HG02642 (cell line): ENCODE results near the gene UTY.

ENCODE experiments used
- ATAC-seq: cut with Tn5 transposase; IDR thresholded peaks from one replicate; pipeline ENCODE4 v1.9.1; 2021; ENCODE audit warnings: mild to moderate bottlenecking; ENCODE audit not compliant: unreplicated experiment, poor library complexity

The UTY gene

GRCh38 chrY:13479828-13480227 is at the start of gene UTY:
UTY (minus strand) TSS chrY:13480033; CDS start chrY:13479665, 368 bp downstream.
- ATAC-seq, result peak; percentile 98

GRCh38 chrY:13520474-13520873 is 40.6 kb upstream of the UTY start:
- no peak for ATAC-seq

GRCh38 chrY:13501215-13501614 is 21.4 kb upstream of the UTY start:
- ATAC-seq, result no peak

- no peak for ATAC-seq
These were observed 13.9 kb upstream of the UTY start for GRCh38 chrY:13493737-13494136.

- ATAC-seq, result no peak
These were observed 12.6 kb upstream of the UTY start for GRCh38 chrY:13492408-13492807.

- no peak for ATAC-seq
These were observed 8.9 kb upstream of the UTY start for GRCh38 chrY:13488738-13489137.

- ATAC-seq, result peak; percentile 49
These were observed 617 bp downstream of the UTY start for GRCh38 chrY:13479121-13479711.

- ATAC-seq, result no peak
These were observed 1.6 kb downstream of the UTY start for GRCh38 chrY:13478126-13478785.

- no peak for ATAC-seq
These were observed 4.8 kb downstream of the UTY start for GRCh38 chrY:13474997-13475396.

GRCh38 chrY:13451572-13451971 is 28.3 kb downstream of the UTY start:
- no peak for ATAC-seq

GRCh38 chrY:13450596-13451130 is 29.2 kb downstream of the UTY start:
- ATAC-seq, result no peak

- no peak for ATAC-seq
These were observed 34.3 kb downstream of the UTY start for GRCh38 chrY:13445566-13445965.

- no peak for ATAC-seq
These were observed 36.7 kb downstream of the UTY start for GRCh38 chrY:13443146-13443545.

- ATAC-seq, result no peak
These were observed 39.0 kb downstream of the UTY start for GRCh38 chrY:13440811-13441210.

GRCh38 chrY:13435968-13436937 is 43.6 kb downstream of the UTY start:
- peak; percentile 90 for ATAC-seq

- ATAC-seq, result no peak
These were observed 44.4 kb downstream of the UTY start for GRCh38 chrY:13435206-13435967.

GRCh38 chrY:13432293-13433025 is 47.4 kb downstream of the UTY start:
- no peak for ATAC-seq

- ATAC-seq, result no peak
These were observed 50.3 kb downstream of the UTY start for GRCh38 chrY:13429551-13429950.

GRCh38 chrY:13423281-13423732 is 56.5 kb downstream of the UTY start:
- ATAC-seq, result no peak
